B cell (primary cell): ENCODE data around the gene TET2. TPM values are rescaled to one million over a fixed set of nuclear protein-coding genes. Genes with fewer than 3 reads are reported as not detected.

Experiments used
- ATAC-seq: fragments of 200-7000 bp; cut with Tn5 transposase; one replicate; pipeline ENCODE4 v1.10.0; 2021; ENCODE audit warnings: low read depth, mild to moderate bottlenecking, moderate number of reproducible peaks, moderate library complexity
- CTCF ChIA-PET: fragments of 350-600 bp; sonication (Branson Sonifier 250); formaldehyde crosslinking; loops from one replicate; lab custom pipeline; 2021; ENCODE audit warnings: antibody characterized with exemption, inconsistent platforms; lab: Charles Lee
- POLR2A ChIA-PET: fragments of 350-600 bp; sonication (Branson Sonifier 250); formaldehyde crosslinking; loops from one replicate; lab custom pipeline; 2021; ENCODE audit warnings: antibody characterized with exemption; lab: Charles Lee
- DNase-seq: peaks from one replicate; pipeline ENCODE4 v3.0.0; 2013
- H2AFZ ChIP-seq: 2 replicates; pipeline ENCODE4 v1.6.1; 2012; ENCODE audit warnings: mild to moderate bottlenecking, low read depth, low read length; ENCODE audit not compliant: insufficient read depth, poor library complexity, severe bottlenecking
- H3K27ac ChIP-seq, 2 donors: 1 replicate in 1 of 2; 2 replicates in 1 of 2; pipeline ENCODE4 v1.5.1; 2012 to 2013; ENCODE audit warnings: low read length in 2 of 2, mild to moderate bottlenecking in 2 of 2, moderate library complexity in 1 of 2
- H3K27me3 ChIP-seq, 4 experiments: fragments of 200-600 bp in 1 of 4; sonication (generic) in 1 of 4; replicated peaks in 1 of 4; 1 replicate in 2 of 4; 2 replicates in 2 of 4; pipeline versions ENCODE4 v1.6.1 to v1.7.0; 2013 to 2016; ENCODE audit warnings: low read length in 3 of 4, mild to moderate bottlenecking in 2 of 4, mixed read lengths in 1 of 4, moderate library complexity in 1 of 4; ENCODE audit not compliant: insufficient read depth in 4 of 4, control insufficient read depth in 3 of 4; ENCODE audit errors: control extremely low read depth in 1 of 4
- H3K36me3 ChIP-seq, 2 experiments: replicated peaks in 1 of 2; 1 replicate in 1 of 2; 2 replicates in 1 of 2; pipeline versions ENCODE4 v1.6.1 to v1.7.1; 2013; ENCODE audit warnings: low read length in 1 of 2; ENCODE audit not compliant: insufficient read depth in 2 of 2, control insufficient read depth in 1 of 2; ENCODE audit errors: control extremely low read depth in 1 of 2, extremely low read depth in 1 of 2
- H3K4me1 ChIP-seq, 2 donors: fragments of 200-600 bp in 1 of 2; sonication (generic) in 1 of 2; 1 replicate in 1 of 2; 2 replicates in 1 of 2; pipeline versions ENCODE4 v1.5.1 to v1.6.1; 2013 to 2017; ENCODE audit warnings: low read length in 2 of 2; ENCODE audit not compliant: control insufficient read depth in 2 of 2, insufficient read depth in 2 of 2
- H3K4me2 ChIP-seq: replicated peaks from 2 replicates; pipeline ENCODE3; 2012; ENCODE audit warnings: mild to moderate bottlenecking, low read depth, low read length; ENCODE audit not compliant: poor library complexity, severe bottlenecking
- H3K4me3 ChIP-seq, 5 experiments: fragments of 200-600 bp in 1 of 5; sonication (generic) in 1 of 5; 1 replicate in 3 of 5; 2 replicates in 2 of 5; pipeline versions ENCODE4 v1.5.1 to v1.7.0; 2011 to 2016; ENCODE audit warnings: low read length in 4 of 5, mild to moderate bottlenecking in 4 of 5, low read depth in 2 of 5, control low read depth in 1 of 5, moderate library complexity in 1 of 5; ENCODE audit not compliant: insufficient read depth in 1 of 5; ENCODE audit errors: control extremely low read depth in 1 of 5, extremely low read depth in 1 of 5
- H3K79me2 ChIP-seq: fragments of 200-600 bp; sonication (generic); one replicate; pipeline ENCODE4 v1.6.0; 2016; ENCODE audit warnings: low read length; ENCODE audit not compliant: control insufficient read depth, insufficient read depth
- H3K9ac ChIP-seq: fragments of 200-600 bp; sonication (generic); 2 replicates; pipeline ENCODE4 v1.6.1; 2017; ENCODE audit warnings: mild to moderate bottlenecking, low read length, moderate library complexity
- H3K9me3 ChIP-seq, 3 donors: one replicate each; pipeline versions ENCODE4 v1.6.1 to v1.7.1; 2013; ENCODE audit warnings: low read length in 2 of 3; ENCODE audit not compliant: control insufficient read depth in 2 of 3, insufficient read depth in 1 of 3; ENCODE audit errors: control extremely low read depth in 1 of 3
- H4K20me1 ChIP-seq: 2 replicates; pipeline ENCODE4 v1.6.0; 2012; ENCODE audit warnings: mild to moderate bottlenecking, low read length; ENCODE audit not compliant: insufficient read depth, control insufficient read depth, poor library complexity, severe bottlenecking
- H3K27ac Mint-ChIP-seq: one replicate; pipeline ENCODE4 v1.8.0; 2021; ENCODE audit warnings: mixed read lengths
- H3K27me3 Mint-ChIP-seq: one replicate; pipeline ENCODE4 v1.8.0; 2021; ENCODE audit warnings: mixed read lengths
- H3K4me1 Mint-ChIP-seq: one replicate; pipeline ENCODE4 v1.8.0; 2021; ENCODE audit warnings: mixed read lengths
- H3K4me3 Mint-ChIP-seq: one replicate; pipeline ENCODE4 v1.8.0; 2021; ENCODE audit warnings: mixed read lengths
- H3K9me3 Mint-ChIP-seq: one replicate; pipeline ENCODE4 v1.8.0; 2022; ENCODE audit warnings: mixed read lengths; ENCODE audit not compliant: insufficient read depth
- EZH2 ChIP-seq: IDR thresholded peaks from 2 replicates; pipeline ENCODE4 v1.6.1; 2012; ENCODE audit warnings: borderline replicate concordance, low read depth, mild to moderate bottlenecking, moderate library complexity, low read length; ENCODE audit not compliant: insufficient read depth, poor library complexity, severe bottlenecking
- WGBS: methylation state at CpG from one replicate; pipeline ENCODE4 v1.1.5; 2013; ENCODE audit warnings: missing lambda C conversion rate; ENCODE audit not compliant: insufficient coverage; 5-methylcytosine and 5-hydroxymethylcytosine counted together
- intact Hi-C: fragments of 100-400 bp; cut with micrococcal nuclease; formaldehyde crosslinking; loops from one replicate; pipeline ENCODE4 v1.10.0; 2022
- polyA plus RNA-seq: library from polyadenylated mRNA; depleted of rRNA; stranded (reverse); fragments of >200 nt; gene quantifications from 2 replicates; pipeline ENCODE4 v1.2.3, GENCODE V29; 2012
- total RNA-seq, 2 donors: library from RNA; stranded (reverse); fragments of 120-200 nt in 1 of 2; gene quantifications; 1 replicate in 1 of 2; 2 replicates in 1 of 2; pipeline versions ENCODE4 v1.2.3 to v1.2.4, GENCODE V29; 2013 to 2022
- TF ChIP-seq, protein P1 (sequence below): fragments of 200-600 bp; IDR thresholded peaks from one replicate; pipeline ENCODE4 v1.8.0; 2022; ENCODE audit warnings: antibody characterized with exemption, mild to moderate bottlenecking

The TET2 gene
- total and polyA plus RNA-seq, 2 donors (not counting 1 experiment from before 2014, with no cell fraction given): 7.1 to 56.8 TPM

DNA sequence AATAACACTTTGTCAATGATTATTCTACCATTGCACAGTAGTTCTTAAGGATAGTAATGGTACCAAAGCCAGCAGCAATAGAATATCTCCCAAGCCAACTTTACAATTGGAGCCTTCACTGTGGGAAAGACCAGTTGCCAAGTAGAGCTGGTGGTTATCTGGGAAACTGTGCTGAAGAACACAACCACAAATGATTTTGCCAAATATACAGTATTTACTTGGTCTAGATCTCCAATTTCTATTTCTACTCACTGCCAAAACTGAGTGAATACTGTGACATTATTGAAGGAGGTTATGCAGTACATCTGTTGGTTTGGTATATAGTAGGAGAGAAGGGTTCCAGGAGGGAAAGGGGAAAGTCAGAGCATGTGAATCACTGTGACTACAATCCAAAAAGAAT, 3.8 kb downstream of the TET2 start:
- intact Hi-C loops: no loop called here
- no peak overlapping the region for H3K27ac ChIP-seq
- H3K9me3 Mint-ChIP-seq: no peaks in the 10 kb centered on the region
- H2AFZ ChIP-seq: no peak overlapping the region
- no peak overlapping the region for H3K4me3 ChIP-seq
- peaks cover 45% of the 10 kb centered on the region for H3K4me1 Mint-ChIP-seq
- H3K9ac ChIP-seq: no peak overlapping the region
- peaks cover 22% of the 10 kb centered on the region for H4K20me1 ChIP-seq
- TF ChIP-seq EZH2: no peak
- TF ChIP-seq, protein P1, sequence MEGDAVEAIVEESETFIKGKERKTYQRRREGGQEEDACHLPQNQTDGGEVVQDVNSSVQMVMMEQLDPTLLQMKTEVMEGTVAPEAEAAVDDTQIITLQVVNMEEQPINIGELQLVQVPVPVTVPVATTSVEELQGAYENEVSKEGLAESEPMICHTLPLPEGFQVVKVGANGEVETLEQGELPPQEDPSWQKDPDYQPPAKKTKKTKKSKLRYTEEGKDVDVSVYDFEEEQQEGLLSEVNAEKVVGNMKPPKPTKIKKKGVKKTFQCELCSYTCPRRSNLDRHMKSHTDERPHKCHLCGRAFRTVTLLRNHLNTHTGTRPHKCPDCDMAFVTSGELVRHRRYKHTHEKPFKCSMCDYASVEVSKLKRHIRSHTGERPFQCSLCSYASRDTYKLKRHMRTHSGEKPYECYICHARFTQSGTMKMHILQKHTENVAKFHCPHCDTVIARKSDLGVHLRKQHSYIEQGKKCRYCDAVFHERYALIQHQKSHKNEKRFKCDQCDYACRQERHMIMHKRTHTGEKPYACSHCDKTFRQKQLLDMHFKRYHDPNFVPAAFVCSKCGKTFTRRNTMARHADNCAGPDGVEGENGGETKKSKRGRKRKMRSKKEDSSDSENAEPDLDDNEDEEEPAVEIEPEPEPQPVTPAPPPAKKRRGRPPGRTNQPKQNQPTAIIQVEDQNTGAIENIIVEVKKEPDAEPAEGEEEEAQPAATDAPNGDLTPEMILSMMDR: no peak
- CTCF ChIA-PET: no interaction called here
- no peak overlapping the region for H3K27ac Mint-ChIP-seq
- no peak overlapping the region for H3K4me2 ChIP-seq
- H3K4me1 ChIP-seq: peaks cover 12% of the 10 kb centered on the region in 2 donors
- H3K9me3 ChIP-seq: no peaks in the 10 kb centered on the region
- H3K27me3 ChIP-seq: no peaks in the 10 kb centered on the region
- peaks cover 86% of the 10 kb centered on the region for H3K79me2 ChIP-seq
- POLR2A ChIA-PET: no interaction called here
- H3K4me3 Mint-ChIP-seq: no peak overlapping the region
- no peaks in the 10 kb centered on the region for H3K27me3 Mint-ChIP-seq
- DNase-seq: no peak
- no peak for ATAC-seq
- H3K36me3 ChIP-seq: no peaks in the 10 kb centered on the region

DNA sequence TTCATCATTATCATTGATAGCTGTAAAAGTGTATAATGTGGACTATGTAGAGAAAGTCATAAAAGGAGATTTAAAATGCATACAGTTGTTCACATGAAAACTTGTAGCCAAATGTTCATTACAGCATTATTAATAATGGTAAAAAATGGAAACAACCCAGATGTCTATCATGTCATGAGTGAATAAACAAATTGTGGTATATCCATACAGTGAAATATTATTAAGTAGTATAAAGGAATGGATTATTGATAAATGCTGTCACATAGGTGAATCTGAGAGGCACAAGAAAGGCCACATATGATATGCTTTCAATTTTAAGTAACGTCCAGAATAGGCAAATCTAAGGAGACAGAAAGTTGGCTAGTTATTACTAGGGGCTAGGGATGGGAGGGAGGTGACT, 7.1 kb downstream of the TET2 start:
- Mint-ChIP-seq H3K27ac (no peak overlapping the region), H3K27me3 (no peaks in the 10 kb centered on the region), H3K9me3 (no peaks in the 10 kb centered on the region), H3K4me3 (no peak overlapping the region), H3K4me1 (peaks cover 47% of the 10 kb centered on the region)
- POLR2A ChIA-PET: no interaction called here
- no peak overlapping the region for H2AFZ ChIP-seq
- H3K4me3 ChIP-seq: no peak overlapping the region
- H3K27me3 ChIP-seq: no peaks in the 10 kb centered on the region
- no peak overlapping the region for H3K27ac ChIP-seq
- intact Hi-C loops: no loop called here
- no peaks in the 10 kb centered on the region for H3K36me3 ChIP-seq
- H3K9ac ChIP-seq: no peak overlapping the region
- H3K4me2 ChIP-seq: no peak overlapping the region
- peaks cover 94% of the 10 kb centered on the region for H3K79me2 ChIP-seq
- H3K4me1 ChIP-seq: peaks cover 0 to 5% of the 10 kb centered on the region in 2 donors
- peaks cover 30% of the 10 kb centered on the region for H4K20me1 ChIP-seq
- WGBS: 100% methylated on average over 1 of the region's 1 CpG
- TF ChIP-seq, protein P1: no peak
- no peak for TF ChIP-seq EZH2
- no peaks in the 10 kb centered on the region for H3K9me3 ChIP-seq
- ATAC-seq (no peak), DNase-seq (no peak)
- CTCF ChIA-PET: no interaction called here
